Astrocyte (in vitro differentiated cells and primary cell): Measurements from ENCODE around the gene WDR27.

Experiments used
- EZH2 ChIP-seq: IDR thresholded peaks from 2 replicates; pipeline ENCODE4 v1.6.1; 2012; ENCODE audit warnings: mild to moderate bottlenecking, low read length, inconsistent platforms; ENCODE audit not compliant: insufficient read depth
- TF ChIP-seq, protein P1 (sequence below): IDR thresholded peaks from 2 replicates; pipeline ENCODE4 v1.5.1; 2011; ENCODE audit warnings: low read depth, mild to moderate bottlenecking, inconsistent platforms, low read length, moderate library complexity; ENCODE audit not compliant: insufficient read depth

DNA sequence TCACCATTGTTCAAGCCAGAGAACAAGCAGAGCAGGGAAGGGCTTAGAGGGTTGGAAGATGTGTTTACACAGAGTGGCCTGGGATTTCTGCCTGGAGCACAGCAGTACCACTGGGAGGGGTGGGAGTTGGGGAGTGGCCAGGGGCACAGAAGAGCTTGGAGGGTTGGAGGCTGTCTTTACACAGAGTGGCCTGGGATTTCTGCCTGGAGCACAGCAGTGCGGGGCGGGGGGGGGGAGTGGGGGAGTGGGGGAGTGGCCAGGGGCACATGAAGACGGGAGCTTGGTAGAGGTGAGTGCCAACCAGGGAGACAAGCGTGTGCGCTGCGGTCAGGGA, 50.9 kb downstream of the WDR27 start:
- no peak for TF ChIP-seq EZH2
- TF ChIP-seq, protein P1, sequence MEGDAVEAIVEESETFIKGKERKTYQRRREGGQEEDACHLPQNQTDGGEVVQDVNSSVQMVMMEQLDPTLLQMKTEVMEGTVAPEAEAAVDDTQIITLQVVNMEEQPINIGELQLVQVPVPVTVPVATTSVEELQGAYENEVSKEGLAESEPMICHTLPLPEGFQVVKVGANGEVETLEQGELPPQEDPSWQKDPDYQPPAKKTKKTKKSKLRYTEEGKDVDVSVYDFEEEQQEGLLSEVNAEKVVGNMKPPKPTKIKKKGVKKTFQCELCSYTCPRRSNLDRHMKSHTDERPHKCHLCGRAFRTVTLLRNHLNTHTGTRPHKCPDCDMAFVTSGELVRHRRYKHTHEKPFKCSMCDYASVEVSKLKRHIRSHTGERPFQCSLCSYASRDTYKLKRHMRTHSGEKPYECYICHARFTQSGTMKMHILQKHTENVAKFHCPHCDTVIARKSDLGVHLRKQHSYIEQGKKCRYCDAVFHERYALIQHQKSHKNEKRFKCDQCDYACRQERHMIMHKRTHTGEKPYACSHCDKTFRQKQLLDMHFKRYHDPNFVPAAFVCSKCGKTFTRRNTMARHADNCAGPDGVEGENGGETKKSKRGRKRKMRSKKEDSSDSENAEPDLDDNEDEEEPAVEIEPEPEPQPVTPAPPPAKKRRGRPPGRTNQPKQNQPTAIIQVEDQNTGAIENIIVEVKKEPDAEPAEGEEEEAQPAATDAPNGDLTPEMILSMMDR, result no peak
